Measurements from ENCODE around the gene CSNK1D.

GRCh38 chr17:82298538-82299421 is 25.3 kb upstream of the CSNK1D start:
- TF ChIP-seq, protein P1, sequence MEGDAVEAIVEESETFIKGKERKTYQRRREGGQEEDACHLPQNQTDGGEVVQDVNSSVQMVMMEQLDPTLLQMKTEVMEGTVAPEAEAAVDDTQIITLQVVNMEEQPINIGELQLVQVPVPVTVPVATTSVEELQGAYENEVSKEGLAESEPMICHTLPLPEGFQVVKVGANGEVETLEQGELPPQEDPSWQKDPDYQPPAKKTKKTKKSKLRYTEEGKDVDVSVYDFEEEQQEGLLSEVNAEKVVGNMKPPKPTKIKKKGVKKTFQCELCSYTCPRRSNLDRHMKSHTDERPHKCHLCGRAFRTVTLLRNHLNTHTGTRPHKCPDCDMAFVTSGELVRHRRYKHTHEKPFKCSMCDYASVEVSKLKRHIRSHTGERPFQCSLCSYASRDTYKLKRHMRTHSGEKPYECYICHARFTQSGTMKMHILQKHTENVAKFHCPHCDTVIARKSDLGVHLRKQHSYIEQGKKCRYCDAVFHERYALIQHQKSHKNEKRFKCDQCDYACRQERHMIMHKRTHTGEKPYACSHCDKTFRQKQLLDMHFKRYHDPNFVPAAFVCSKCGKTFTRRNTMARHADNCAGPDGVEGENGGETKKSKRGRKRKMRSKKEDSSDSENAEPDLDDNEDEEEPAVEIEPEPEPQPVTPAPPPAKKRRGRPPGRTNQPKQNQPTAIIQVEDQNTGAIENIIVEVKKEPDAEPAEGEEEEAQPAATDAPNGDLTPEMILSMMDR (tag by site-specific recombination; IDR thresholded peaks at IDR 0.05) = no peak
- TF ChIP-seq ZSCAN18 (tag by site-specific recombination; IDR thresholded peaks at IDR 0.05) (no peak), ZNF513 (tag by site-specific recombination; IDR thresholded peaks at IDR 0.05) (no peak), ZNF830 (tag by site-specific recombination; IDR thresholded peaks at IDR 0.05; ENCODE audit: low read depth) (no peak), ZNF843 (tag by site-specific recombination; IDR thresholded peaks at IDR 0.05) (no peak), ZBTB44 (tag by site-specific recombination; IDR thresholded peaks at IDR 0.05) (no peak)
